Activated naive CD8-positive, alpha-beta T cell (primary cell): ENCODE data around the gene CFAP97D2.
"Not testable (repeated sequence)": the region's sequence is repeated elsewhere in the genome, so short reads cannot be mapped to it uniquely, and the experiment has no call there.

Source experiments
- H3K27ac Mint-ChIP-seq: one replicate; pipeline ENCODE4 v1.8.0; 2021; ENCODE audit warnings: mixed read lengths
- H3K27me3 Mint-ChIP-seq: one replicate; pipeline ENCODE4 v1.8.0; 2021; ENCODE audit warnings: mixed read lengths
- H3K36me3 Mint-ChIP-seq: one replicate; pipeline ENCODE4 v1.8.0; 2021; ENCODE audit warnings: mixed read lengths
- H3K4me1 Mint-ChIP-seq: one replicate; pipeline ENCODE4 v1.8.0; 2021; ENCODE audit warnings: low read depth, mixed read lengths
- H3K4me3 Mint-ChIP-seq: one replicate; pipeline ENCODE4 v1.8.0; 2021; ENCODE audit warnings: mild to moderate bottlenecking, mixed read lengths
- H3K9me3 Mint-ChIP-seq: one replicate; pipeline ENCODE4 v1.8.0; 2021; ENCODE audit warnings: low read depth, mixed read lengths

CFAP97D2 gene

GRCh38 chr13:114179087-114179658, at the start of gene CFAP97D2:
Gene CFAP97D2 (plus strand): TSS chr13:114179257. CDS start chr13:114179331, 74 bp downstream.
- Mint-ChIP-seq H3K36me3 (peaks cover 2% of the 10 kb centered on the region), H3K27ac (no peak within 1 kb of the TSS), H3K4me1 (peaks cover 57% of the 10 kb centered on the region), H3K9me3 (no peaks in the 10 kb centered on the region), H3K27me3 (no peaks in the 10 kb centered on the region), H3K4me3 (no peak within 1 kb of the TSS)

GRCh38 chr13:114129649-114130062, 49.4 kb upstream of the CFAP97D2 start:
- H3K27me3 Mint-ChIP-seq = no peaks in the 10 kb centered on the region
- H3K4me1 Mint-ChIP-seq = peaks cover 64% of the 10 kb centered on the region
- H3K27ac Mint-ChIP-seq = peak overlapping the region; percentile 97
- peaks cover 6% of the 10 kb centered on the region for H3K36me3 Mint-ChIP-seq
- H3K4me3 Mint-ChIP-seq = peak overlapping the region; percentile 99
- H3K9me3 Mint-ChIP-seq = peaks cover 3% of the 10 kb centered on the region

GRCh38 chr13:114130131-114130836, 48.8 kb upstream of the CFAP97D2 start:
- Mint-ChIP-seq H3K36me3 (peaks cover under 1% of the 10 kb centered on the region), H3K27ac (peak overlapping the region; percentile 97)

GRCh38 chr13:114130837-114131582, 48.0 kb upstream of the CFAP97D2 start:
- no peaks in the 10 kb centered on the region for H3K9me3 Mint-ChIP-seq
- no peaks in the 10 kb centered on the region for H3K36me3 Mint-ChIP-seq
- peak overlapping the region; percentile 97 for H3K27ac Mint-ChIP-seq
- peaks cover 60% of the 10 kb centered on the region for H3K4me1 Mint-ChIP-seq
- no peaks in the 10 kb centered on the region for H3K27me3 Mint-ChIP-seq
- peak overlapping the region; percentile 99 for H3K4me3 Mint-ChIP-seq

More at GRCh38 chr13:114130131-114130836, 48.8 kb upstream of the CFAP97D2 start:
- H3K9me3 Mint-ChIP-seq = peaks cover under 1% of the 10 kb centered on the region
- H3K27me3 Mint-ChIP-seq = no peaks in the 10 kb centered on the region
- peaks cover 62% of the 10 kb centered on the region for H3K4me1 Mint-ChIP-seq
- H3K4me3 Mint-ChIP-seq = peak overlapping the region; percentile 99

- Mint-ChIP-seq H3K36me3 (no peaks in the 10 kb centered on the region), H3K9me3 (no peaks in the 10 kb centered on the region), H3K27me3 (no peaks in the 10 kb centered on the region), H3K4me3 (peak overlapping the region; percentile 99), H3K27ac (peak overlapping the region; percentile 97), H3K4me1 (peaks cover 54% of the 10 kb centered on the region)
Measured at GRCh38 chr13:114131583-114132418, 47.3 kb upstream of the CFAP97D2 start.

GRCh38 chr13:114132419-114133121, 46.5 kb upstream of the CFAP97D2 start, which contains the start of gene RASA3:
Gene RASA3 (minus strand): TSS chr13:114132623. CDS start chr13:114132489, 134 bp downstream.
- H3K36me3 Mint-ChIP-seq = no peaks in the 10 kb centered on the region

GRCh38 chr13:114133126-114133525, 45.9 kb upstream of the CFAP97D2 start:
- H3K36me3 Mint-ChIP-seq, H3K9me3 Mint-ChIP-seq, H3K27me3 Mint-ChIP-seq, H3K27ac Mint-ChIP-seq, H3K4me3 Mint-ChIP-seq: not testable (repeated sequence)
- H3K4me1 Mint-ChIP-seq = peaks cover 40% of the 10 kb centered on the region

More at GRCh38 chr13:114132419-114133121, 46.5 kb upstream of the CFAP97D2 start, which contains the start of gene RASA3:
- Mint-ChIP-seq H3K27me3 (no peaks in the 10 kb centered on the region), H3K27ac (peak within 1 kb of the TSS; percentile 97), H3K4me1 (peaks cover 46% of the 10 kb centered on the region), H3K9me3 (no peaks in the 10 kb centered on the region), H3K4me3 (peak within 1 kb of the TSS; percentile 99)

- H3K4me1 Mint-ChIP-seq = peaks cover 36% of the 10 kb centered on the region
- H3K36me3 Mint-ChIP-seq, H3K27me3 Mint-ChIP-seq, H3K9me3 Mint-ChIP-seq: not testable (repeated sequence)
- H3K27ac Mint-ChIP-seq = peak overlapping the region; percentile 38
- peak overlapping the region; percentile 72 for H3K4me3 Mint-ChIP-seq
Measured at GRCh38 chr13:114133552-114133951, 45.5 kb upstream of the CFAP97D2 start.

GRCh38 chr13:114134111-114134943, 44.7 kb upstream of the CFAP97D2 start:
- H3K9me3 Mint-ChIP-seq = no peaks in the 10 kb centered on the region
- peak overlapping the region; percentile 86 for H3K27ac Mint-ChIP-seq
- no peaks in the 10 kb centered on the region for H3K36me3 Mint-ChIP-seq
- peaks cover 30% of the 10 kb centered on the region for H3K4me1 Mint-ChIP-seq
- H3K27me3 Mint-ChIP-seq = no peaks in the 10 kb centered on the region
- peak overlapping the region; percentile 72 for H3K4me3 Mint-ChIP-seq

GRCh38 chr13:114134944-114135610, 44.0 kb upstream of the CFAP97D2 start:
- Mint-ChIP-seq H3K27me3 (no peaks in the 10 kb centered on the region), H3K27ac (peak overlapping the region; percentile 86), H3K4me1 (peaks cover 22% of the 10 kb centered on the region), H3K9me3 (no peaks in the 10 kb centered on the region), H3K36me3 (no peaks in the 10 kb centered on the region), H3K4me3 (peak overlapping the region; percentile 46)

- Mint-ChIP-seq H3K27ac (peak overlapping the region; percentile 46), H3K4me1 (peaks cover 20% of the 10 kb centered on the region), H3K27me3 (no peaks in the 10 kb centered on the region), H3K36me3 (no peaks in the 10 kb centered on the region), H3K4me3 (no peak overlapping the region), H3K9me3 (no peaks in the 10 kb centered on the region)
Measured at GRCh38 chr13:114135731-114136171, 43.3 kb upstream of the CFAP97D2 start.

GRCh38 chr13:114136576-114136975, 42.5 kb upstream of the CFAP97D2 start:
- Mint-ChIP-seq H3K4me3 (no peak overlapping the region), H3K27me3 (no peaks in the 10 kb centered on the region), H3K4me1 (peaks cover 16% of the 10 kb centered on the region), H3K27ac (peak overlapping the region; percentile 61), H3K36me3 (no peaks in the 10 kb centered on the region), H3K9me3 (no peaks in the 10 kb centered on the region)
